GM12878 (cell line): Measurements from ENCODE around the gene ITGA11. TPM values are rescaled to one million over a fixed set of nuclear protein-coding genes. Genes with fewer than 3 reads are reported as not detected.

Experiments
- ATAC-seq: fragments of 200-7000 bp; cut with Tn5 transposase; 3 replicates; pipeline ENCODE4 v1.9.1; 2020; ENCODE audit warnings: mild to moderate bottlenecking, moderate library complexity
- BruUV-seq: library from RNA; stranded (reverse); fragments of 400-500 nt; replicated peaks from 2 replicates; lab custom pipeline; 2021; lab: Mats Ljungman, UMichigan
- CTCF ChIA-PET: fragments of 300-600 bp; sonication (Branson Sonifier 250); formaldehyde crosslinking; extraction: SDS; loops from one replicate; lab custom pipeline; 2021; ENCODE audit warnings: inconsistent platforms; lab: Yijun Ruan, JAX
- POLR2A ChIA-PET: fragments of 350-600 bp; formaldehyde crosslinking; extraction: SDS; loops from one replicate; lab custom pipeline; 2021; ENCODE audit warnings: inconsistent platforms; lab: Charles Lee
- RAD21 ChIA-PET: fragments of 300-600 bp; sonication (Branson Sonifier 250); formaldehyde crosslinking; loops from one replicate; lab custom pipeline; 2023; ENCODE audit warnings: antibody characterized with exemption; ENCODE audit not compliant: unreplicated experiment; lab: Charles Lee
- SMC1A ChIA-PET: fragments of 300-600 bp; sonication (Branson Sonifier 250); formaldehyde crosslinking; loops from one replicate; lab custom pipeline; 2023; ENCODE audit not compliant: unreplicated experiment, uncharacterized antibody; lab: Charles Lee
- DNase-seq: peaks from one replicate; pipeline ENCODE4 v3.0.0-alpha.2; 2011; ENCODE audit warnings: low read depth, low spot score
- FAIRE-seq: peaks from 3 replicates; lab custom pipeline; 2011; peaks lifted over from hg19 to GRCh38; lab: Jason Lieb, UNC
- H2AFZ ChIP-seq: 2 replicates; pipeline ENCODE4 v1.6.0; 2011; ENCODE audit warnings: low read depth, low read length, control low read depth; ENCODE audit not compliant: control insufficient read depth
- H3K27ac ChIP-seq: 2 replicates; pipeline ENCODE4 v1.5.1; 2011; ENCODE audit warnings: control low read depth; ENCODE audit not compliant: control insufficient read depth, insufficient read depth
- H3K27me3 ChIP-seq, 2 experiments: replicated peaks in 1 of 2; 2 replicates each; pipeline versions ENCODE4 v1.6.0 to v1.6.1; 2011; ENCODE audit warnings: low read length in 1 of 2; ENCODE audit not compliant: control insufficient read depth in 2 of 2, insufficient read depth in 2 of 2
- H3K36me3 ChIP-seq, 2 experiments: 2 replicates each; pipeline ENCODE4 v1.5.1; 2011; ENCODE audit warnings: low read length in 1 of 2; ENCODE audit not compliant: control insufficient read depth in 2 of 2, insufficient read depth in 2 of 2
- H3K4me1 ChIP-seq: 2 replicates; pipeline ENCODE4 v1.6.1; 2011; ENCODE audit warnings: mild to moderate bottlenecking, low read length, moderate library complexity, mixed read lengths; ENCODE audit not compliant: control insufficient read depth, insufficient read depth
- H3K4me2 ChIP-seq: 2 replicates; pipeline ENCODE4 v1.6.0; 2011; ENCODE audit warnings: control low read depth; ENCODE audit not compliant: control insufficient read depth, insufficient read depth
- H3K4me3 ChIP-seq: fragments of 200-600 bp; sonication (generic); 2 replicates; pipeline ENCODE4 v1.5.1; 2016
- H3K79me2 ChIP-seq: 2 replicates; pipeline ENCODE4 v1.6.0; 2011; ENCODE audit warnings: low read length; ENCODE audit not compliant: control insufficient read depth, insufficient read depth
- H3K9ac ChIP-seq: 2 replicates; pipeline ENCODE4 v1.8.0; 2011; ENCODE audit warnings: low read length, control low read depth, mixed read lengths; ENCODE audit not compliant: control insufficient read depth, insufficient read depth
- H3K9me3 ChIP-seq: replicated peaks from 3 replicates; pipeline ENCODE4 v1.5.1; 2011; ENCODE audit warnings: mild to moderate bottlenecking, low read length; ENCODE audit not compliant: control insufficient read depth, insufficient read depth
- H4K20me1 ChIP-seq: 2 replicates; pipeline ENCODE4 v1.6.0; 2011; ENCODE audit not compliant: control insufficient read depth, insufficient read depth
- CEBPB ChIP-seq, 2 experiments: fragments of 150-350 bp in 1 of 2; IDR thresholded peaks; 2 replicates each; pipeline ENCODE4 v1.6.1; 2012 to 2014; ENCODE audit warnings: low read depth in 2 of 2, low read length in 2 of 2, borderline replicate concordance in 1 of 2, inconsistent platforms in 1 of 2
- EP300 ChIP-seq, 2 experiments: fragments of 150-350 bp in 1 of 2; IDR thresholded peaks; 2 replicates each; pipeline ENCODE4 v1.6.1; 2011 to 2012; ENCODE audit warnings: low read depth in 2 of 2, low read length in 2 of 2, borderline replicate concordance in 1 of 2, improper control_type of control experiment in 1 of 2, inconsistent platforms in 1 of 2; ENCODE audit not compliant: control insufficient read depth in 1 of 2
- NFYA ChIP-seq: IDR thresholded peaks from 2 replicates; pipeline ENCODE4 v1.6.1; 2011; ENCODE audit warnings: low read depth, mild to moderate bottlenecking, low read length, improper control_type of control experiment, borderline replicate concordance
- NR2C2 ChIP-seq: IDR thresholded peaks from 2 replicates; pipeline ENCODE4 v1.6.1; 2011; ENCODE audit warnings: borderline replicate concordance, low read depth; ENCODE audit not compliant: control insufficient read depth, insufficient read length
- NRF1 ChIP-seq: conservative IDR thresholded peaks from 2 replicates; pipeline ENCODE4 v1.6.1; 2011; ENCODE audit warnings: mild to moderate bottlenecking, low read depth, low read length, improper control_type of control experiment
- RCOR1 ChIP-seq: conservative IDR thresholded peaks from 2 replicates; pipeline ENCODE4 v1.6.1; 2012; ENCODE audit warnings: low read depth, low read length, improper control_type of control experiment
- SREBF2 ChIP-seq: IDR thresholded peaks from 2 replicates; pipeline ENCODE4 v1.6.1; 2012; ENCODE audit warnings: mild to moderate bottlenecking, low read length
- WGBS: methylation state at CpG from one replicate; pipeline ENCODE4 v1.1.6; 2016; ENCODE audit warnings: low lambda C conversion rate; ENCODE audit not compliant: insufficient replicate concordance, insufficient coverage; ENCODE audit errors: missing lambda C conversion rate; 5-methylcytosine and 5-hydroxymethylcytosine counted together
- in situ Hi-C: fragments of 300-500 bp; cut with MboI; formaldehyde crosslinking; loops from 9 replicates; pipeline ENCODE4 v1.14.3; 2018; ENCODE audit warnings: mixed read lengths
- intact Hi-C: fragments of 100-400 bp; cut with micrococcal nuclease; formaldehyde crosslinking; loops from one replicate; pipeline ENCODE4 v1.14.2; 2022; ENCODE audit not compliant: unreplicated experiment
- polyA plus RNA-seq, 11 experiments: library from polyadenylated mRNA; depleted of rRNA in 4 of 11; unstranded in 6 of 11; stranded (reverse) in 5 of 11; fragments of >200 nt; fragmentation: Nextera tagmentation in 4 of 11; fragmentation: Illumina TruSeq in 1 of 11; extraction: Ambion mirVana in 4 of 11; extraction: Trizol in 1 of 11; gene quantifications; 1 replicate in 1 of 11; 2 replicates in 10 of 11; pipeline versions ENCODE4 v1.2.1 to v1.2.3, GENCODE V29; 2011 to 2016; ENCODE audit warnings: inconsistent platforms in 2 of 11, missing spikeins in 2 of 11, low read depth in 1 of 11
- total RNA-seq, 4 experiments: library from RNA; depleted of rRNA in 3 of 4; stranded (reverse); fragments of >200 nt in 3 of 4; fragmentation: Illumina TruSeq in 1 of 4; extraction: Trizol in 1 of 4; gene quantifications; 2 replicates each; pipeline versions ENCODE4 v1.2.1 to v1.2.3, GENCODE V29; 2013 to 2021
- TF ChIP-seq, protein P1 (sequence below): fragments of 450-650 bp; IDR thresholded peaks from 2 replicates; pipeline ENCODE4 v1.6.1; 2018; ENCODE audit warnings: mild to moderate bottlenecking, low read depth, moderate library complexity; ENCODE audit not compliant: partially characterized antibody
- TF ChIP-seq, protein P2 (sequence below): fragments of 450-650 bp; IDR thresholded peaks from 2 replicates; pipeline ENCODE4 v1.6.1; 2017; ENCODE audit warnings: mild to moderate bottlenecking

Gene ITGA11
- total and polyA plus RNA-seq, 10 of the 15 experiments (the other 5 are each of a cell fraction or from before 2014, with no cell fraction given), result under 0.01 to 0.36 (median 0.13) TPM; not detected in 1

DNA sequence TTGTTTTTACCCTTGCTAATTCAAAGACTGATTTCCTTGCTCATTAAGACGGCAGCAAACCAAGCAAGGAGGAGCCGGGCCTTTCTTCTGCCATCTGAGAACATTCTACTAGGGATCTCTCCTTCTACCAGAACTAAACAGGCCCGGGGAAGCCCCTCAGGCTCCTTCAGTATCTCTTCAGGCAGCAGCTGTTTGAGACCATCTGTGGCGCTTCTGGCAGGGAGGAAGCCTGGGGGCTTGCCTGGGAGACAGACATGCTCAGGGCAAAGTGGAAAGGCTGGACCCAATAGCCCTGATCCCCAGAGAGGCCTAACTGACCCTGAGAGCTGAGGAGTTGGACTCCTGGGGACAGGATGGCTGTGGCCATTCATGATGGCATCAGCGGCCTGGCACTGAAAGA lies 86.5 kb downstream of the ITGA11 start (continued):
- no peak for TF ChIP-seq EP300 (IDR thresholded peaks at IDR 0.05; ENCODE audit: borderline replicate concordance in 1 of 2, control insufficient read depth in 1 of 2, low read depth in 2 of 2, low read length in 2 of 2)

DNA sequence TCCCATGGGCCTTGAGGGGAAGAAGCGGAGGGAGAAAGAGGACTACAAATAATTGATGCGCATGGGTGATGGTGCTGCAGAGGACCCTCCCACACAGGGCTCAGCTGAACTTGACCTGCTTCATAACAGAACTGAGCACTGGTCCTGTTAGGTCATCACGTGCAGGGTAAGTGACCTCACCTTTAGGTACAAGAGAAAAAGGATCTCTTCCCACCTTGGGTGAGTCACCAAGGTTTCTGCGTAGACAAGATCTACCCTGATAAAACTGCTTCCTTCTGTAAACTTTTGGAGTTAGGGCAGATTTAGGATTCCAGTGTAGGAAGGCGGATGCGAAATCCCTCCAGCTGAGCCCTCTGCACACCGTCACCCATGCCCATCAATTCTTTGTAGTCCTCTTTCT lies 87.4 kb downstream of the ITGA11 start:
- POLR2A ChIA-PET, result no interaction called here
- BruUV-seq, result no TSS peak
- no peak for ATAC-seq

DNA sequence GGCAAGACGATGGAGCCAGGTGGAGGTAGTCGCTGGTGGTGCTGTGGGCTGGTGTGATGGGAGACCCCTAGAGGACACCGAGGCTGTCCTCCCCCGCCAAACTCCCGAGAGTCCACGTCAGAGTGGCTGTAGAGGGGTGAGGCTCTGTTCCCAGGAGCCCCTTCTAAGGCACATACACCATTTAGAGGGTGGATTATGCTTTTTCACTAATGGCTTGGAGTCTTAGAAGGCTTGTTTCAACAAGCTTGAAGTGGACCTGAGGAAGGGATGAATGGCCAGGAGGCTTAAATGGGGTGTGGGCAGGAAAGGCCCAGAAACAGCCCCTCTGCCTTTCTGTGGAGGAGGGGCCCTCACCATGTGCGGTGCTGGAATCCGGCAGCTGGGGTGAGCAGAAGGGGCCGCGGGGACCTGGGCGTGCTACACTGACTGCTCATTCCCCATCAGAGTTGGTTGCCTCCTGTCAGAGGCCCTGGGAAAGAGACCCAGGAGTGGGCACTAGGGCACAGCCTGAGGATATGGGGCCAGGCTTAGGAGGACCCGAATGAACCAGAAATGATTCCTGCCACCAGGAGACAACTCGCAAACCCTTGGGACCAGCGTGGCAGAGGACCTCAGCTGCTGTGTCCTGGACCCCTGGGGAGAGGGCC lies 88.3 kb downstream of the ITGA11 start:
- no peak overlapping the region for H3K9ac ChIP-seq
- no peak overlapping the region for H3K4me3 ChIP-seq
- no peak overlapping the region for H3K27ac ChIP-seq
- 41% methylated on average over 14 of the region's 14 CpGs for WGBS
- DNase-seq (no peak), FAIRE-seq (no peak), ATAC-seq (no peak)
- CTCF ChIA-PET, result interaction anchor here (1.1 kb wide), 1 partner anchor 113 kb away, joined by 3 read pairs; no protein-coding TSS in a partner anchor
- H3K79me2 ChIP-seq, result no peaks in the 10 kb centered on the region
- intact Hi-C loops (no loop called here), in situ Hi-C loops (no loop called here)
- no peaks in the 10 kb centered on the region for H3K36me3 ChIP-seq
- no peaks in the 10 kb centered on the region for H3K9me3 ChIP-seq
- H3K27me3 ChIP-seq, result no peaks in the 10 kb centered on the region; a peak in 2 of 4 replicates
- H3K4me2 ChIP-seq, result no peak overlapping the region
- no TSS peak for BruUV-seq
- no peak overlapping the region for H2AFZ ChIP-seq
- RAD21 ChIA-PET, result no interaction called here
- no peaks in the 10 kb centered on the region for H3K4me1 ChIP-seq
- no peaks in the 10 kb centered on the region; the same call in 1 of the 2 replicates for H4K20me1 ChIP-seq
- POLR2A ChIA-PET, result no interaction called here
- SMC1A ChIA-PET, result interaction anchor here (0.7 kb wide), 1 partner anchor 48 kb away, joined by 3 read pairs; no protein-coding TSS in a partner anchor
- TF ChIP-seq SREBF2 (no peak), NFYA (no peak), RCOR1 (no peak), NR2C2 (no peak), CEBPB (IDR thresholded peaks at IDR 0.05; ENCODE audit: borderline replicate concordance in 1 of 2, low read depth in 2 of 2, low read length in 2 of 2) (no peak)
- TF ChIP-seq, protein P1, sequence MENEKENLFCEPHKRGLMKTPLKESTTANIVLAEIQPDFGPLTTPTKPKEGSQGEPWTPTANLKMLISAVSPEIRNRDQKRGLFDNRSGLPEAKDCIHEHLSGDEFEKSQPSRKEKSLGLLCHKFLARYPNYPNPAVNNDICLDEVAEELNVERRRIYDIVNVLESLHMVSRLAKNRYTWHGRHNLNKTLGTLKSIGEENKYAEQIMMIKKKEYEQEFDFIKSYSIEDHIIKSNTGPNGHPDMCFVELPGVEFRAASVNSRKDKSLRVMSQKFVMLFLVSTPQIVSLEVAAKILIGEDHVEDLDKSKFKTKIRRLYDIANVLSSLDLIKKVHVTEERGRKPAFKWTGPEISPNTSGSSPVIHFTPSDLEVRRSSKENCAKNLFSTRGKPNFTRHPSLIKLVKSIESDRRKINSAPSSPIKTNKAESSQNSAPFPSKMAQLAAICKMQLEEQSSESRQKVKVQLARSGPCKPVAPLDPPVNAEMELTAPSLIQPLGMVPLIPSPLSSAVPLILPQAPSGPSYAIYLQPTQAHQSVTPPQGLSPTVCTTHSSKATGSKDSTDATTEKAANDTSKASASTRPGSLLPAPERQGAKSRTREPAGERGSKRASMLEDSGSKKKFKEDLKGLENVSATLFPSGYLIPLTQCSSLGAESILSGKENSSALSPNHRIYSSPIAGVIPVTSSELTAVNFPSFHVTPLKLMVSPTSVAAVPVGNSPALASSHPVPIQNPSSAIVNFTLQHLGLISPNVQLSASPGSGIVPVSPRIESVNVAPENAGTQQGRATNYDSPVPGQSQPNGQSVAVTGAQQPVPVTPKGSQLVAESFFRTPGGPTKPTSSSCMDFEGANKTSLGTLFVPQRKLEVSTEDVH, result no peak
- TF ChIP-seq, protein P2, sequence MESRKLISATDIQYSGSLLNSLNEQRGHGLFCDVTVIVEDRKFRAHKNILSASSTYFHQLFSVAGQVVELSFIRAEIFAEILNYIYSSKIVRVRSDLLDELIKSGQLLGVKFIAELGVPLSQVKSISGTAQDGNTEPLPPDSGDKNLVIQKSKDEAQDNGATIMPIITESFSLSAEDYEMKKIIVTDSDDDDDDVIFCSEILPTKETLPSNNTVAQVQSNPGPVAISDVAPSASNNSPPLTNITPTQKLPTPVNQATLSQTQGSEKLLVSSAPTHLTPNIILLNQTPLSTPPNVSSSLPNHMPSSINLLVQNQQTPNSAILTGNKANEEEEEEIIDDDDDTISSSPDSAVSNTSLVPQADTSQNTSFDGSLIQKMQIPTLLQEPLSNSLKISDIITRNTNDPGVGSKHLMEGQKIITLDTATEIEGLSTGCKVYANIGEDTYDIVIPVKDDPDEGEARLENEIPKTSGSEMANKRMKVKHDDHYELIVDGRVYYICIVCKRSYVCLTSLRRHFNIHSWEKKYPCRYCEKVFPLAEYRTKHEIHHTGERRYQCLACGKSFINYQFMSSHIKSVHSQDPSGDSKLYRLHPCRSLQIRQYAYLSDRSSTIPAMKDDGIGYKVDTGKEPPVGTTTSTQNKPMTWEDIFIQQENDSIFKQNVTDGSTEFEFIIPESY, result no peak

More for the DNA sequence above, 87.4 kb downstream of the ITGA11 start:
- Histone ChIP-seq H3K27me3 (no peaks in the 10 kb centered on the region; a peak in 2 of 4 replicates), H3K27ac (no peak overlapping the region), H4K20me1 (no peaks in the 10 kb centered on the region; the same call in 1 of the 2 replicates), H3K4me3 (no peak overlapping the region), H3K4me2 (no peak overlapping the region), H3K9ac (no peak overlapping the region), H3K9me3 (no peaks in the 10 kb centered on the region), H2AFZ (no peak overlapping the region), H3K36me3 (no peaks in the 10 kb centered on the region), H3K4me1 (no peaks in the 10 kb centered on the region), H3K79me2 (no peaks in the 10 kb centered on the region)
- in situ Hi-C loops (no loop called here), intact Hi-C loops (no loop called here)
- DNase-seq (no peak), FAIRE-seq (no peak)
- ChIA-PET CTCF (no interaction called here), SMC1A (interaction anchor here (0.7 to 1.1 kb wide), 2 partner anchors 9 to 48 kb away, joined by 3 read pairs; no protein-coding TSS in a partner anchor), RAD21 (no interaction called here)
- no peak for TF ChIP-seq NR2C2
- no peak for TF ChIP-seq NRF1
- 58% methylated on average over 7 of the region's 7 CpGs for WGBS
